UCSD-AML1 (cell line): ENCODE data around the gene ADAMTSL3.
"Not testable (repeated sequence)": the region's sequence is repeated elsewhere in the genome, so short reads cannot be mapped to it uniquely, and the experiment has no call there.

Source experiments
- DNase-seq: peaks from one replicate; lab custom pipeline; 2025; ENCODE audit not compliant: unreplicated experiment; lab: John Stamatoyannopoulos, UW

Gene ADAMTSL3

DNA sequence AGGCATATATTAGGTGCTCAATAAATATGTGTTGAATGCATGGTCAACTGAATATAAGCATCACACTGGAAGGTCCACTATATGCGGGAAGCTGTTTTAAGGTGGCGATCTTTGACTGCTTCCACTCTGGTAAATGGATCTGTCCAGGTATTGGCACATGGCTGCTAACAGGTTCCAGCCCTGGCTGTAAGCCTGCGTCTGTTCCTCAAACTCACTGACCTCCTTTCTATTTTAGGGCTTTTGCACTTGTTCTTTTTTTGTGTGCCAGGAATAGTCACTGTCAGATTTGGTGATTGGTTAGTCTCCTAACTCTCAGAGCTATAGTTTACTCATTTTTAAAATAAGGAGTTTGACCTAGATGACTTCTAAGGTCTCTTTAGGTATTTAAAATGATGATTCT lies 46.2 kb downstream of the ADAMTSL3 start:
- DNase-seq, result no peak

DNA sequence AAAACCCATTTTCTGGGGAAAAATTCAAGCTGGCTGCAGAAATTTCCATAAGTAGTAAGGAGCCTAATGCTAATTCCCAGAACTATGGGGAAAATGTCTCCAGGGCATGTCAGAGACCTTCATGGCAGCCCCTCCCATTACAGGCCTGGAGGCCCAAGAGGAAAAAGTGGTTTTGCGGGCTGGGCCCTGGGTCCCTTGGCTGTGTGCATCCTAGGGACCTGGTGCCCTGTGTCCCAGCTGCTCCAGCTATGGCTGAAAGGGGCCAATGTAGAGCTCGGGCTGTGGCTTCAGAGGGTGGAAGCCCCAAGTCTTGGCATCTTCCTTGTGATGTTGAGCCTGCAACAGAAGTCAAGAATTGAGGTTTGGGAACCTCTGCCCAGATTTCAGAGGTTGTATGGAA lies 48.4 kb downstream of the ADAMTSL3 start:
- not testable (repeated sequence) for DNase-seq

- DNase-seq, result no peak
Observed at GRCh38 chr15:83708328-83708727, 54.4 kb downstream of the ADAMTSL3 start.

- no peak for DNase-seq
Observed at GRCh38 chr15:83709241-83709640, 55.3 kb downstream of the ADAMTSL3 start.

DNA sequence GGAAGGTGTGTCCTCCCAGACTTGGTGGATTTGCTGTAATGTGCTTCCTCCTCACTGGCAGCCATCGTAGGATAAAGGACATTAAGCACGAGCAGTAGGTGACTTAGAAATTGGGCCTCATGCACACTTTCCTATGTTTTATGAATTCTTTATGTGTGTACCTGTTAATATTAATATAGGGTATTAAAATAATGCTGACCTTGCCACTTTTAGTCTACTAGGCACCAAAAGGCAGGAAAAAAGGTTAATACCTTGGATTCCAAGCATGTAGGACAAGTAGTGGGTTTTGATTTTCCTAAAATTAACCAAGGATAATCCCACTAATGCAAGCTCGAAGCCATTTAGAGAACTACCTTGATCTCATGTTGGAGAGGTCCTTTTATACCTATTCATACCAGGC lies 55.9 kb downstream of the ADAMTSL3 start:
- no peak for DNase-seq

GRCh38 chr15:83710452-83710851 lies 56.5 kb downstream of the ADAMTSL3 start:
- no peak for DNase-seq

- no peak for DNase-seq
Observed at GRCh38 chr15:83711236-83711635, 57.3 kb downstream of the ADAMTSL3 start.

DNA sequence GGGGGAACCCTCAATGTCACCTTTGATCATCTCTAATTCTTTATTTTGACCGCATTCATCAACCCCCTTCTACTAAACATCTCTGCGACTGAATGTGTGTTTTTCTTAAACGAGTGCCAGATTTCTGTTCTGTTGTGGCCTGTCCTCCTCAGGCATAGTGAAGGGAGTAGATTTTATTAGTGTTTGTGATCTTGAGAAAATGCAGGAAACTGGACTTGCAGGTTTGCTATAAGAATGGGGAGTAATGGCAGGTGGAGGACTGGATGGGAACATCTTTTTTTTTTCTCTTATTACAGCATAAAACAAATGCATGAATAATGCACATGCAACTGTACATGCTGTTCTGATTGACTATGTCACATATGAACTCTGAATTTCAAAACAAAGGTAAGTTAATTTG lies 59.3 kb downstream of the ADAMTSL3 start:
- DNase-seq, result no peak

- no peak for DNase-seq
Observed at GRCh38 chr15:83714939-83715628, 61.2 kb downstream of the ADAMTSL3 start.

GRCh38 chr15:83716605-83717004 lies 62.7 kb downstream of the ADAMTSL3 start:
- DNase-seq, result no peak

GRCh38 chr15:83717010-83717409 lies 63.1 kb downstream of the ADAMTSL3 start:
- DNase-seq, result no peak

- no peak for DNase-seq
Observed at GRCh38 chr15:83720468-83720867, 66.5 kb downstream of the ADAMTSL3 start.

DNA sequence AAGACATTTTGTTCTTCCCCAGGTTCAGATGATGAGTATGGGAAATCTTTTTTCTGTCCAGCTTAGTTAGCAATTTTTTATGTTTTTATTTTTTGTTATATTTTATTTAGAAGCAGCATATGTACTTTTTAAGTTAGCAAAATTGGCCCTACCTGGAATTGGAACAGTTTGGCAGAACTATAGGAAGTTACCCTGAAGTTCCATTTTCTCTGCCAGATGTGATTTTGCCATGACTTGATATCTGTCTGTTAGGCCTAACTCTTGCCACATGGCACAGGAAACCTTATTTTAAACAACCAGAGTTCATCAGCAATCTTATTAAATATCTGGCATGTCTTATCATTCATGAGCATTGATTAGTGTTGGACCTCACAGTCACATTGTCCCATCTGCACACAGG lies 67.1 kb downstream of the ADAMTSL3 start:
- DNase-seq, result no peak

- DNase-seq, result no peak
Observed at GRCh38 chr15:83721981-83722380, 68.1 kb downstream of the ADAMTSL3 start.

GRCh38 chr15:83723216-83723615 lies 69.3 kb downstream of the ADAMTSL3 start:
- no peak for DNase-seq

DNA sequence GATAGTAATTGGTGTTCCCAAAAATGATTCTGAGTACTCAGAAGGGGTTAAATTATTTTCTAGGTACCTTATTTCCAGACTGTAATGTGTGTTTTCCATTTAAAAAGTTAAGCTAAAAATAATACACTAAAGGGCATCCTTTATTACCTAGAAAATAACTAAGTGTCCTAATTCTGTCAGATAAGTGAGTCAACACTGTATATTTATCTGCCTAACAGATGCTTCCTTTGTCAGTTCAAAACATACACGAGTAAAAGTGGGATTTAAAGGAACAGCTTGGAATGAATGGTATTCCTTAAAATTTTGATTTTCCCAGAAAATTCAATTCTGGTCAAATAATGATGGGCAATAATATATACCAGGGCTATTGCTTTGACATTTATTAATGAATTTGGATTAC lies 78.3 kb downstream of the ADAMTSL3 start:
- DNase-seq, result no peak

- no peak for DNase-seq
Observed at GRCh38 chr15:83732770-83733169, 78.8 kb downstream of the ADAMTSL3 start.

- DNase-seq, result no peak
Observed at GRCh38 chr15:83733206-83733605, 79.3 kb downstream of the ADAMTSL3 start.

DNA sequence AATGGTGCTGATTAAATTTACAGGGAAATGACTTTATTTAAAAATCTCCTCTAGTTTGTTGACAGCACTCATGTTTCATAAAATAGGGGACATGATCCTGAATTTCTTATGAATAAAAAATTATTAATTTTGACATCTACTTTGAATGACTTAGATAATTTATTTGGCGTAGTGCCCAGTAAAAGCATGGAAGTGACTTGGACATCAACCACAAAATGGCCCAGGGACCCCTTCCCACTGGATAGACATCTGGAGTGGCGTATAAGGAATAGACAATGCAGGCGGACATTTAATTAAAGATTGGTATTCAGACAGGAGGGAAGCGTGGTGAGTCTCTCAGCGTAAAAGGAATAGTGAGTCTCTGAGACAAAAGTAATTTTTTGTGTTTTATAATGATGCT lies 79.8 kb downstream of the ADAMTSL3 start:
- DNase-seq, result no peak

- DNase-seq, result no peak
Observed at GRCh38 chr15:83734487-83734886, 80.6 kb downstream of the ADAMTSL3 start.

GRCh38 chr15:83739629-83740028 lies 85.7 kb downstream of the ADAMTSL3 start:
- no peak for DNase-seq

- no peak for DNase-seq
Observed at GRCh38 chr15:83745771-83746170, 91.8 kb downstream of the ADAMTSL3 start.

- no peak for DNase-seq
Observed at GRCh38 chr15:83746231-83746630, 92.3 kb downstream of the ADAMTSL3 start.
